GM12874 (cell line): Measurements from ENCODE around the gene AIF1L.

Source experiments
- TF ChIP-seq, protein P1 (sequence below): IDR thresholded peaks from 2 replicates; pipeline ENCODE4 v1.5.1; 2011; ENCODE audit warnings: low read depth, mild to moderate bottlenecking, control low read depth, low read length, moderate library complexity; ENCODE audit not compliant: insufficient read depth

AIF1L gene

DNA sequence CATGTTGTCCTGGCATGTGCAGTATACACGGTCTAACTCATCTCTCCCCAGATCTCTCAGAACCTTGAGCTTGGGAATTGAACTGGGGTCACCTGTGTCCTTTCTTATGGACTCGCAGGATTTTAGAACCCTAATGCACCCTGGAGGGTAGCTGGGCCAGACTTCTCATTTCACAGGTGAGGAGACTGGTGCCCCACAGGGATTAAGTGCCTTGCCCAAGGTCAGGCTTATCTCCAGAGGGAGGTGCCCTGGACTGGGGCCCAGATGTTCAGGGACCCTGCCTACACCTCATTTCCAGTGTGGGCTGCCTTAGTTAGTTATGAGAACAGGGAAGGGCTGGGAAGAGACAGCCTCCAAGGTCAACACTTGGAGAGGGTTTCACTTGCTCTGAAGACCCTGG, 25.0 kb downstream of the AIF1L start:
- TF ChIP-seq, protein P1, sequence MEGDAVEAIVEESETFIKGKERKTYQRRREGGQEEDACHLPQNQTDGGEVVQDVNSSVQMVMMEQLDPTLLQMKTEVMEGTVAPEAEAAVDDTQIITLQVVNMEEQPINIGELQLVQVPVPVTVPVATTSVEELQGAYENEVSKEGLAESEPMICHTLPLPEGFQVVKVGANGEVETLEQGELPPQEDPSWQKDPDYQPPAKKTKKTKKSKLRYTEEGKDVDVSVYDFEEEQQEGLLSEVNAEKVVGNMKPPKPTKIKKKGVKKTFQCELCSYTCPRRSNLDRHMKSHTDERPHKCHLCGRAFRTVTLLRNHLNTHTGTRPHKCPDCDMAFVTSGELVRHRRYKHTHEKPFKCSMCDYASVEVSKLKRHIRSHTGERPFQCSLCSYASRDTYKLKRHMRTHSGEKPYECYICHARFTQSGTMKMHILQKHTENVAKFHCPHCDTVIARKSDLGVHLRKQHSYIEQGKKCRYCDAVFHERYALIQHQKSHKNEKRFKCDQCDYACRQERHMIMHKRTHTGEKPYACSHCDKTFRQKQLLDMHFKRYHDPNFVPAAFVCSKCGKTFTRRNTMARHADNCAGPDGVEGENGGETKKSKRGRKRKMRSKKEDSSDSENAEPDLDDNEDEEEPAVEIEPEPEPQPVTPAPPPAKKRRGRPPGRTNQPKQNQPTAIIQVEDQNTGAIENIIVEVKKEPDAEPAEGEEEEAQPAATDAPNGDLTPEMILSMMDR = no peak

DNA sequence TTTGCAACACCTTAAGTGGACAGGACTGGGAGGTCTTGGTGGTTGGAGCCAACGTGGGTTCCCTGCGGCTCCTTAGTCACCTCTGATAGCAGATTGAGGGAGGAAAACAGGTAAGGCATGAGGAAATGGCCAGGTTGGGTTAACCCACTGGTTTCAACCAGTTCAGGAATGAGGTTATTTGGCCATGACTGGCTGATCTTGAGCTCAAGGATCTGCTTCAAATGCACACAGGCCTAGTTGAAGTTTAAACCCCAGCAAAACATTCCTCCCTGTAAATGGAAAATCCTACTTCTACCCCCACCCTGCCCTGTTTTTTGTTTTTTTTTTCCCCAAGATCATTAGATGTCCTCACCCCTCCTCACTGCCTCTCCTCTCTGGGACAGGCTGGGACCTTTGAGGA, 25.8 kb downstream of the AIF1L start:
- TF ChIP-seq, protein P1 = no peak

DNA sequence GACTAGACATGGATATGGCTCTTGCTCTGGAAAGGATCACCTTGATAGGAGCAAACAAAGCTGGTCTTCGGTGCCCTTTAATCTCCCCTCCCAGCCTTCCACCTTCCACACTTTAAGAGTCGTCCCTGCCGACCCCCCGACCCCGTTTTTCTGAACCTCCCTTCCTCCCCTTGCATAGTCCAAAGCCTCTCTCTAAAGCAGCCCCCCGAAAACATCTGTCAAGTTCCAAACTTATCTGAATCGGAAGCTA, 28.6 kb downstream of the AIF1L start:
- TF ChIP-seq, protein P1 = no peak

DNA sequence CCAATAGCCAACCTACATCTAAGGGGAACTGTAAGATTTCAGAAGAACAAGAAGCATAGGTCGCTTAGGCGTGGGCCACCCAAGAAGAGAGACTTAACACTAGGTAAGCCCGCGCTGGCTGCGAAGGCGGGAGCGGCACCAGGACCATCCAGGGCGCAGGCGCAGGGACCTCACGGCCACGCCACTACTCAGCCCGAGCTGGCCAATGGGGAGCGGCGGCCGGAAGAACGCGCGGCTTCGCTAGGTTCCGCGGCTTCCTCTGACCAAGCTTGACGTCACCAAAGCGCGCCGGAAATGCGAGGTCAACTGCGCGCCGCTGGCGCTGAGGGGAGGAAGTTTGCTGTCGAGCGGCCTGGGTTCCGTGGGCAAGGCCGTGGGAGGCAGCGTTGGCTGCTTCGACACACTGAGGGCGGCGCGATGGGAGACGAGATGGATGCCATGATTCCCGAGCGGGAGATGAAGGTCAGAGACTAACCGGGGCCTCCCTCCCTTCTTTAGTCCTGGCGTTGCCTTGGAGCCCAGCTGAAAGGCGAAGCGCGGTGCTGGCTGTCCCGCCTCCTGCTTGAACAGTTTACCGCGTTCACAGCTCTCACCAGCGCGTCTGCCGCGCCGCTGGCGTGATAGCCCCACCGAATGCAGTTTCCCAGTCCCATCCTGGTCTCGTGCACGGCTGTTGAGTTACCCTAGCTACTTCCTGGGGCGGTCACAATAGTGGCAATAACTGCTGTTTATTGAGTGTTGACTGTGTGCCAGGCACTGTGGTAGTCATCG, 29.1 kb downstream of the AIF1L start, which contains the start of gene NUP214:
TSS of gene NUP214 (plus strand) at position 299 of the 771 bp plus-strand sequence. CDS start at position 418, 119 bp downstream.
- TF ChIP-seq, protein P1 = no peak

DNA sequence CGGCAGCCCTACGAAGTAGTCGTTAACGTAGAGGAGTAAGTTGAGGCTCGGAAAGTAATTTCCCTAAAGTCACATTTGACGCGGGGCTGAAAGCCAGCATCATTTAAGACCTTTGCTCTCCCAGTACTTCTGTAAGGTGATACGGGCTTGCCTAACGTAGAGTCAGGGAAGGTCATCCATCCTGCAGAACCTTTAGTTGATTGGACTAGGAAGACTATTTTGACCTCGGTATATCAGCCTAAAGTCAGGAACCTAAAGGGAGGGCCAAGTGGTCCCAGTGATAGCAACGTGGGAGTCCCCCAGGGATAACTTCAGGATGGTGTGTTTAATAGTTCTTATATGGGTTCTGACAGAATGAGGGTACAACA, 29.7 kb downstream of the AIF1L start:
- TF ChIP-seq, protein P1 = no peak

DNA sequence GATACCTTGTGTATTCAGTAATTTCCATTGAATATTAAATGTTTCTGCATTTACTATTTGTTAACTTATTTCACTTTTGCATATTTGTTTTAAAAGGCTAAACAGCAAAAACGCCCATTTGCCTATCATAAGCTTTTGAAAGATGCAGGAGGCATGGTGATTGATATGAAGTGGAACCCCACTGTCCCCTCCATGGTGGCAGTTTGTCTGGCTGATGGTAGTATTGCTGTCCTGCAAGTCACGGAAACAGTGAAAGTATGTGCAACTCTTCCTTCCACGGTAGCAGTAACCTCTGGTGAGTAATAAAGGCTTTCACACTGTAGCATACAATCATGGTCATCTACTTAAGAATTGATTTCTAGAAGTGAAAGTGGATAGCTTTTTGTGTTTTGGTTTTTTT, 32.9 kb downstream of the AIF1L start:
- TF ChIP-seq, protein P1 = no peak

DNA sequence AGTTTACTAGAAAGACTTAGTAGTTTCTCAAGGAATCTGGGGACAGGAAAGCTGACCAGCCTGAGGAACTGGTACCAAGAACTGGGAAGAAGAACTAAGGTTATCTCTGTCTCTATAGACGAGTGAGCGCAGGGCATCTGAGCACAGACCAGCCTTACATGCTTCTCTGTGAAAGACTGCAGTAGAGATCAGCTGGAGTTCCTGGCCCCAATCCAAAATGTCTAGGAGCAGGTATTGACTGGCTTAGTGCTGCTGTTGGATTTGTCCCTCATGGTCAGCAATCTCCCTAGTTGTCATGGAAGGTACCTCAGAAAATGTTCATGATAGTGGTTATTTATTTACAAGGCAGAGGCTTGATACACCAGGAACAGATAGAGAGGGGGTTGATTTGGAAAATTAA, 42.3 kb downstream of the AIF1L start:
- TF ChIP-seq, protein P1 = no peak
